ENCODE data around the gene NES. TPM values are rescaled to one million over a fixed set of nuclear protein-coding genes. Genes with fewer than 3 reads are reported as not detected.

NES gene
- total RNA-seq, 1 experiment from 2014 or later, result 8.4 TPM

DNA sequence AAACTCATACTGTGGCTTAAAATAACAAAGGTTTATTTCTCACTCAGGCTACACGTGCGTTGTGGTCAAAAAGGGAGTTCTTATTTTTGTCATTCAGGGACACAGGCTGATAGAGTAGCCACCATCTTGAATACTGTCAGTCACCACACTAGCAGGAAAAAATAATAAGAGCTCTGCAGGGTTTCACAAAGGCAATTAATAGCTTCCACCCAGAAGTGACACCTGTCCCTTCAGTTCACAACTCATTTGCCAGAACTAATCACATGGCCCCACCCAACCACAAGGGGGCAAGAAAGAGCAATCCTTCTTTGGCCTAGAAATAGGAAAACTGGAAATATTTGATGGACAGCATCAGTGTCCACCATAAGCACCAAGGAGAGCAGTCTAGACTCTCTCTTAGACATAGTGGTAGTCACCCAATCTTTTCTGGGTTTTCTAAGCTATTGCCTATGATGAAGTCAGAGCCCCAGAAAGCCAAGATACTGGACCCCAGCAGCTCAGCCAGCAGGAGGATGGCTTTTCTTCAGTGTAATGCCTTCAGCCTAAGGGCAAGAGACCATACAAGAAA is 49.8 kb downstream of the NES start:
- no peak overlapping the region for H3K4me2 ChIP-seq (ENCODE audit: low read length)
- no peak overlapping the region for H3K4me3 ChIP-seq (replicated peaks in 1 of 2; ENCODE audit: low read depth in 1 of 2, low read length in 2 of 2)
- H3K9me2 ChIP-seq (ENCODE audit: insufficient read depth), result no peaks in the 10 kb centered on the region
- ChIA-PET RAD21 (ENCODE audit: low non-redundant PET in 1 of 2, low total read pairs in 2 of 2, uncharacterized antibody in 2 of 2, unreplicated experiment in 2 of 2) (interaction anchor here in 1 of 2 experiments (0.6 to 1.0 kb wide), 2 partner anchors 25 to 61 kb away, joined by 3 to 5 read pairs; no protein-coding TSS in a partner anchor), POLR2A (interaction anchor here (0.6 to 1.6 kb wide), 4 partner anchors 34 to 99 kb away, joined by 3 to 4 read pairs (median 4); partner anchors contain the start of gene CRABP2), CTCF (interaction anchor here (1.0 to 5.5 kb wide), 19 partner anchors 10 to 301 kb away, joined by 3 to 33 read pairs (median 6); partner anchors contain the start of genes BCAN, CRABP2 and NES)
- ATAC-seq, result peak; percentile 70
- peaks cover 3 to 7% of the 10 kb centered on the region in 2 experiments; a peak in 2 of 4 replicates for H3K4me1 ChIP-seq (ENCODE audit: control insufficient read depth in 1 of 2, insufficient read depth in 2 of 2, low read length in 2 of 2)
- H3K9me3 ChIP-seq (ENCODE audit: control insufficient read depth in 1 of 2, insufficient read depth in 1 of 2, low read depth in 1 of 2, low read length in 2 of 2), result no peaks in the 10 kb centered on the region
- intact Hi-C loops (cut with micrococcal nuclease), result loop anchor here (1.0 to 10.0 kb wide), 3 partner anchors 30 to 297 kb away; partner anchors contain the start of gene LRRC71
- H3K27ac ChIP-seq (ENCODE audit: low read depth, low read length), result no peak overlapping the region
- no peak overlapping the region for H3K9ac ChIP-seq (ENCODE audit: low read length)
- peak; percentile 39 for DNase-seq (ENCODE audit: low read depth, low spot score)
- H4K20me1 ChIP-seq (ENCODE audit: insufficient read depth), result no peaks in the 10 kb centered on the region
- no peaks in the 10 kb centered on the region for H3K36me3 ChIP-seq (ENCODE audit: control insufficient read depth in 1 of 2, insufficient read depth in 2 of 2, low read length in 2 of 2)
- H3K79me2 ChIP-seq (ENCODE audit: insufficient read depth, low read length), result no peaks in the 10 kb centered on the region
- no peaks in the 10 kb centered on the region for H3K27me3 ChIP-seq (ENCODE audit: insufficient read depth, low read length)
- BruUV-seq (replicated peaks), result no TSS peak
- H2AFZ ChIP-seq (ENCODE audit: low read depth, low read length, poor library complexity, severe bottlenecking), result no peak overlapping the region
- TF ChIP-seq SIN3A (IDR thresholded peaks at IDR 0.05; ENCODE audit: low read depth) (no peak), RAD21 (IDR thresholded peaks at IDR 0.05; ENCODE audit: low read depth) (peak; percentile 78), SP1 (IDR thresholded peaks at IDR 0.05; ENCODE audit: low read depth) (no peak), ZNF274 (IDR thresholded peaks at IDR 0.05; ENCODE audit: low read depth, low read length) (no peak), ZFX (IDR thresholded peaks at IDR 0.05) (no peak), CBX3 (IDR thresholded peaks at IDR 0.05; ENCODE audit: low read depth) (no peak), TCF7L2 (IDR thresholded peaks at IDR 0.05; ENCODE audit: borderline replicate concordance, extremely low read depth, insufficient read depth, insufficient read length) (no peak), FOSL1 (IDR thresholded peaks at IDR 0.05; ENCODE audit: low read depth) (no peak), EGR1 (IDR thresholded peaks at IDR 0.05; ENCODE audit: low read depth) (no peak), ELF1 (IDR thresholded peaks at IDR 0.05; ENCODE audit: borderline replicate concordance, low read depth) (no peak), POLR2AphosphoS5 (IDR thresholded peaks at IDR 0.05; ENCODE audit: low read depth, low read length) (no peak), JUND (IDR thresholded peaks at IDR 0.05) (no peak), POLR2A (IDR thresholded peaks at IDR 0.05; ENCODE audit: borderline replicate concordance, extremely low read depth, insufficient read depth, insufficient read length) (no peak), CEBPB (IDR thresholded peaks at IDR 0.05; ENCODE audit: low read depth) (no peak), YY1 (IDR thresholded peaks at IDR 0.05; ENCODE audit: extremely low read depth, insufficient replicate concordance, low read depth, low read length) (peak; percentile 46), SRF (IDR thresholded peaks at IDR 0.05; ENCODE audit: low read depth) (no peak), EZH2 (IDR thresholded peaks at IDR 0.05) (no peak)
- TF ChIP-seq, protein P1, sequence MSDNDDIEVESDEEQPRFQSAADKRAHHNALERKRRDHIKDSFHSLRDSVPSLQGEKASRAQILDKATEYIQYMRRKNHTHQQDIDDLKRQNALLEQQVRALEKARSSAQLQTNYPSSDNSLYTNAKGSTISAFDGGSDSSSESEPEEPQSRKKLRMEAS (IDR thresholded peaks at IDR 0.05), result 0 out of 2 replicates have a peak, but pooled peaks have one; percentile 18
- TF ChIP-seq, protein P2, sequence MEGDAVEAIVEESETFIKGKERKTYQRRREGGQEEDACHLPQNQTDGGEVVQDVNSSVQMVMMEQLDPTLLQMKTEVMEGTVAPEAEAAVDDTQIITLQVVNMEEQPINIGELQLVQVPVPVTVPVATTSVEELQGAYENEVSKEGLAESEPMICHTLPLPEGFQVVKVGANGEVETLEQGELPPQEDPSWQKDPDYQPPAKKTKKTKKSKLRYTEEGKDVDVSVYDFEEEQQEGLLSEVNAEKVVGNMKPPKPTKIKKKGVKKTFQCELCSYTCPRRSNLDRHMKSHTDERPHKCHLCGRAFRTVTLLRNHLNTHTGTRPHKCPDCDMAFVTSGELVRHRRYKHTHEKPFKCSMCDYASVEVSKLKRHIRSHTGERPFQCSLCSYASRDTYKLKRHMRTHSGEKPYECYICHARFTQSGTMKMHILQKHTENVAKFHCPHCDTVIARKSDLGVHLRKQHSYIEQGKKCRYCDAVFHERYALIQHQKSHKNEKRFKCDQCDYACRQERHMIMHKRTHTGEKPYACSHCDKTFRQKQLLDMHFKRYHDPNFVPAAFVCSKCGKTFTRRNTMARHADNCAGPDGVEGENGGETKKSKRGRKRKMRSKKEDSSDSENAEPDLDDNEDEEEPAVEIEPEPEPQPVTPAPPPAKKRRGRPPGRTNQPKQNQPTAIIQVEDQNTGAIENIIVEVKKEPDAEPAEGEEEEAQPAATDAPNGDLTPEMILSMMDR (IDR thresholded peaks at IDR 0.05 in 2 of 3, conservative IDR thresholded peaks at IDR 0.05 in 1 of 3; ENCODE audit: borderline replicate concordance in 1 of 3, insufficient read depth in 1 of 3, low read depth in 2 of 3, low read length in 2 of 3), result peak; percentile 78 to 88 (median 87)
- TF ChIP-seq, protein P3, sequence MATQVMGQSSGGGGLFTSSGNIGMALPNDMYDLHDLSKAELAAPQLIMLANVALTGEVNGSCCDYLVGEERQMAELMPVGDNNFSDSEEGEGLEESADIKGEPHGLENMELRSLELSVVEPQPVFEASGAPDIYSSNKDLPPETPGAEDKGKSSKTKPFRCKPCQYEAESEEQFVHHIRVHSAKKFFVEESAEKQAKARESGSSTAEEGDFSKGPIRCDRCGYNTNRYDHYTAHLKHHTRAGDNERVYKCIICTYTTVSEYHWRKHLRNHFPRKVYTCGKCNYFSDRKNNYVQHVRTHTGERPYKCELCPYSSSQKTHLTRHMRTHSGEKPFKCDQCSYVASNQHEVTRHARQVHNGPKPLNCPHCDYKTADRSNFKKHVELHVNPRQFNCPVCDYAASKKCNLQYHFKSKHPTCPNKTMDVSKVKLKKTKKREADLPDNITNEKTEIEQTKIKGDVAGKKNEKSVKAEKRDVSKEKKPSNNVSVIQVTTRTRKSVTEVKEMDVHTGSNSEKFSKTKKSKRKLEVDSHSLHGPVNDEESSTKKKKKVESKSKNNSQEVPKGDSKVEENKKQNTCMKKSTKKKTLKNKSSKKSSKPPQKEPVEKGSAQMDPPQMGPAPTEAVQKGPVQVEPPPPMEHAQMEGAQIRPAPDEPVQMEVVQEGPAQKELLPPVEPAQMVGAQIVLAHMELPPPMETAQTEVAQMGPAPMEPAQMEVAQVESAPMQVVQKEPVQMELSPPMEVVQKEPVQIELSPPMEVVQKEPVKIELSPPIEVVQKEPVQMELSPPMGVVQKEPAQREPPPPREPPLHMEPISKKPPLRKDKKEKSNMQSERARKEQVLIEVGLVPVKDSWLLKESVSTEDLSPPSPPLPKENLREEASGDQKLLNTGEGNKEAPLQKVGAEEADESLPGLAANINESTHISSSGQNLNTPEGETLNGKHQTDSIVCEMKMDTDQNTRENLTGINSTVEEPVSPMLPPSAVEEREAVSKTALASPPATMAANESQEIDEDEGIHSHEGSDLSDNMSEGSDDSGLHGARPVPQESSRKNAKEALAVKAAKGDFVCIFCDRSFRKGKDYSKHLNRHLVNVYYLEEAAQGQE (IDR thresholded peaks at IDR 0.05; ENCODE audit: low read depth), result no peak; the same call in 1 of the 2 replicates
- TF ChIP-seq, protein P4, sequence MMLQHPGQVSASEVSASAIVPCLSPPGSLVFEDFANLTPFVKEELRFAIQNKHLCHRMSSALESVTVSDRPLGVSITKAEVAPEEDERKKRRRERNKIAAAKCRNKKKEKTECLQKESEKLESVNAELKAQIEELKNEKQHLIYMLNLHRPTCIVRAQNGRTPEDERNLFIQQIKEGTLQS (IDR thresholded peaks at IDR 0.05), result no peak
